K562 (cell line): Measurements from ENCODE around the gene SNTG2. TPM values are rescaled to one million over a fixed set of nuclear protein-coding genes. Genes with fewer than 3 reads are reported as not detected.

Experiments
- BACH1 ChIP-seq: fragments of 200-800 bp; sonication (Bioruptor generic); IDR thresholded peaks from 2 replicates; pipeline ENCODE4 v1.6.1; 2016; ENCODE audit warnings: missing genetic modification characterization, missing compliant biosample characterization
- E2F8 ChIP-seq: fragments of 450-650 bp; IDR thresholded peaks from 2 replicates; pipeline ENCODE4 v1.7.1; 2018; ENCODE audit warnings: mild to moderate bottlenecking, low read depth; ENCODE audit not compliant: partially characterized antibody
- GATAD2B ChIP-seq: fragments of 450-650 bp; IDR thresholded peaks from 2 replicates; pipeline ENCODE4 v1.6.1; 2017; ENCODE audit warnings: mild to moderate bottlenecking, borderline replicate concordance
- LCOR ChIP-seq: sonication (generic); formaldehyde crosslinking; IDR thresholded peaks from 2 replicates; pipeline ENCODE4 v1.8.0; 2022; ENCODE audit warnings: mild to moderate bottlenecking, missing genetic modification reagents
- MEF2A ChIP-seq: IDR thresholded peaks from 2 replicates; pipeline ENCODE4 v1.6.1; 2011; ENCODE audit warnings: low read depth, mild to moderate bottlenecking, low read length, moderate library complexity; ENCODE audit not compliant: control insufficient read depth
- PBX2 ChIP-seq, 2 experiments: IDR thresholded peaks in 1 of 2; conservative IDR thresholded peaks in 1 of 2; 2 replicates each; pipeline ENCODE4 v1.6.1; 2016; ENCODE audit warnings: low read depth in 2 of 2, mild to moderate bottlenecking in 1 of 2, missing compliant biosample characterization in 1 of 2, missing genetic modification characterization in 1 of 2, moderate library complexity in 1 of 2
- RFX5 ChIP-seq: IDR thresholded peaks from 2 replicates; pipeline ENCODE4 v1.6.1; 2011; ENCODE audit warnings: low read depth, mild to moderate bottlenecking, improper control_type of control experiment, low read length
- TOE1 ChIP-seq, 2 experiments: fragments of 450-650 bp in 1 of 2; sonication (generic) in 1 of 2; formaldehyde crosslinking in 1 of 2; IDR thresholded peaks; 2 replicates each; pipeline versions ENCODE4 v1.7.1 to v1.8.0; 2016 to 2022; ENCODE audit warnings: borderline replicate concordance in 2 of 2, mild to moderate bottlenecking in 2 of 2, antibody characterized with exemption in 1 of 2, inconsistent platforms in 1 of 2, low read depth in 1 of 2, missing genetic modification reagents in 1 of 2, moderate library complexity in 1 of 2
- USF2 ChIP-seq: sonication (generic); formaldehyde crosslinking; IDR thresholded peaks from 2 replicates; pipeline ENCODE4 v1.5.0; 2020; ENCODE audit warnings: missing genetic modification reagents
- ZNF766 ChIP-seq: fragments of 200-800 bp; sonication (Bioruptor generic); conservative IDR thresholded peaks from 2 replicates; pipeline ENCODE4 v1.6.1; 2016; ENCODE audit warnings: missing genetic modification characterization, missing compliant biosample characterization
- polyA plus RNA-seq, 8 experiments: library from polyadenylated mRNA; depleted of rRNA in 4 of 8; stranded (reverse) in 5 of 8; unstranded in 3 of 8; fragments of >200 nt; fragmentation: Nextera tagmentation in 2 of 8; fragmentation: Illumina TruSeq in 1 of 8; extraction: Ambion mirVana in 2 of 8; extraction: Trizol in 1 of 8; gene quantifications; 2 replicates each; pipeline versions ENCODE4 v1.2.1 to v1.2.3, GENCODE V29; 2011 to 2014; ENCODE audit warnings: inconsistent platforms in 1 of 8, missing spikeins in 1 of 8
- total RNA-seq, 7 experiments: library from RNA; depleted of rRNA in 6 of 7; stranded (reverse); fragments of >200 nt in 6 of 7; fragmentation: Illumina TruSeq in 2 of 7; extraction: Trizol in 2 of 7; gene quantifications; 2 replicates each; pipeline versions ENCODE4 v1.2.1 to v1.2.3, GENCODE V29; 2011 to 2021; ENCODE audit warnings: low replicate concordance in 1 of 7
- TF ChIP-seq, protein P1 (sequence below): sonication (generic); formaldehyde crosslinking; IDR thresholded peaks from 2 replicates; pipeline ENCODE4 v1.8.1; 2023; ENCODE audit warnings: missing genetic modification reagents, mild to moderate bottlenecking, borderline replicate concordance
- TF ChIP-seq, protein P2 (sequence below): fragments of 250-450 bp; sonication (Bioruptor Pico); IDR thresholded peaks from 2 replicates; pipeline ENCODE4 v1.8.0; 2021; ENCODE audit warnings: moderate library complexity, mild to moderate bottlenecking, inconsistent platforms

Gene SNTG2
- total and polyA plus RNA-seq, 9 of the 15 experiments (the other 6 are each of a cell fraction or from before 2014, with no cell fraction given), result not detected

DNA sequence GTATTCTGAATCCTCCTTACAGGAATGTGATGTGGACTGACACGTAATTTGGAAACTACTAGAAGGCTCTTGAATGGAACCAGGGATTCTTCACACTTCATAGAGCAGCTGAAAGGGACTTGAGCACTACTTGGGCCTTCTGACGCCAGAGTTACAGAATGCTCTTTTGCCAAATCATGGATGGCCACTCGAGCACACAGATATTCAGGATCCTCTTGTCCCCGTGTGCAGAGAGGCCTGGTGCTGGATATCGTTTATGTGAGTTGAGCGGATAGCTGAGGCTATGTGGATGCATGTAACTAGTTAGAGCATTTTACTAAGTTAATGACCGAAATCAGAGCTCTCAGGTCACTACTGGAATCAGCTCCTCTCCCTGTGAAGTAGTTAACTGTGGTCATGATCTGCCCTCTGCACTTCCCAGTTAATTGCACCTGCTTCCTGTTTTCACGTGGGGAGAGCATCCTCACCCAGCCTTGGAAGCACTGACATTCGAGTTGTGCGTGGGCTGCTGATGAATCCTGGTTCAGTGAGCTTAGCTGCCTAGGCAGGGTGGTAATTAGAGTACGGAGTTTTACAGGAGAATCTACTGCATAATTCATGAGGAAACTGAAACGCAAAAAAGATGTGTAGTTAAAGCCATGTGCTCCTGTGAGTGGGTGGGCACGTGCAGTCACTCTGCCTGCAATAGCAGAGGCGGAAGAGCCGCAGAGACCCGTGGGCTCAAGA lies 457.5 kb downstream of the SNTG2 start (continued):
- TF ChIP-seq ZNF766 (CRISPR knock-in tag) (no peak), PBX2 (CRISPR knock-in tag; IDR thresholded peaks at IDR 0.05; ENCODE audit: low read depth) (no peak), PBX2 (tag; conservative IDR thresholded peaks at IDR 0.05; ENCODE audit: low read depth) (no peak), LCOR (CRISPR knock-in tag) (no peak), RFX5 (no peak), TOE1 (IDR thresholded peaks at IDR 0.05; ENCODE audit: borderline replicate concordance) (no peak), TOE1 (CRISPR knock-in tag; IDR thresholded peaks at IDR 0.05; ENCODE audit: borderline replicate concordance, low read depth) (no peak), BACH1 (tag) (no peak), USF2 (CRISPR knock-in tag) (no peak), E2F8 (no peak), MEF2A (no peak), GATAD2B (no peak)
- TF ChIP-seq, protein P1, sequence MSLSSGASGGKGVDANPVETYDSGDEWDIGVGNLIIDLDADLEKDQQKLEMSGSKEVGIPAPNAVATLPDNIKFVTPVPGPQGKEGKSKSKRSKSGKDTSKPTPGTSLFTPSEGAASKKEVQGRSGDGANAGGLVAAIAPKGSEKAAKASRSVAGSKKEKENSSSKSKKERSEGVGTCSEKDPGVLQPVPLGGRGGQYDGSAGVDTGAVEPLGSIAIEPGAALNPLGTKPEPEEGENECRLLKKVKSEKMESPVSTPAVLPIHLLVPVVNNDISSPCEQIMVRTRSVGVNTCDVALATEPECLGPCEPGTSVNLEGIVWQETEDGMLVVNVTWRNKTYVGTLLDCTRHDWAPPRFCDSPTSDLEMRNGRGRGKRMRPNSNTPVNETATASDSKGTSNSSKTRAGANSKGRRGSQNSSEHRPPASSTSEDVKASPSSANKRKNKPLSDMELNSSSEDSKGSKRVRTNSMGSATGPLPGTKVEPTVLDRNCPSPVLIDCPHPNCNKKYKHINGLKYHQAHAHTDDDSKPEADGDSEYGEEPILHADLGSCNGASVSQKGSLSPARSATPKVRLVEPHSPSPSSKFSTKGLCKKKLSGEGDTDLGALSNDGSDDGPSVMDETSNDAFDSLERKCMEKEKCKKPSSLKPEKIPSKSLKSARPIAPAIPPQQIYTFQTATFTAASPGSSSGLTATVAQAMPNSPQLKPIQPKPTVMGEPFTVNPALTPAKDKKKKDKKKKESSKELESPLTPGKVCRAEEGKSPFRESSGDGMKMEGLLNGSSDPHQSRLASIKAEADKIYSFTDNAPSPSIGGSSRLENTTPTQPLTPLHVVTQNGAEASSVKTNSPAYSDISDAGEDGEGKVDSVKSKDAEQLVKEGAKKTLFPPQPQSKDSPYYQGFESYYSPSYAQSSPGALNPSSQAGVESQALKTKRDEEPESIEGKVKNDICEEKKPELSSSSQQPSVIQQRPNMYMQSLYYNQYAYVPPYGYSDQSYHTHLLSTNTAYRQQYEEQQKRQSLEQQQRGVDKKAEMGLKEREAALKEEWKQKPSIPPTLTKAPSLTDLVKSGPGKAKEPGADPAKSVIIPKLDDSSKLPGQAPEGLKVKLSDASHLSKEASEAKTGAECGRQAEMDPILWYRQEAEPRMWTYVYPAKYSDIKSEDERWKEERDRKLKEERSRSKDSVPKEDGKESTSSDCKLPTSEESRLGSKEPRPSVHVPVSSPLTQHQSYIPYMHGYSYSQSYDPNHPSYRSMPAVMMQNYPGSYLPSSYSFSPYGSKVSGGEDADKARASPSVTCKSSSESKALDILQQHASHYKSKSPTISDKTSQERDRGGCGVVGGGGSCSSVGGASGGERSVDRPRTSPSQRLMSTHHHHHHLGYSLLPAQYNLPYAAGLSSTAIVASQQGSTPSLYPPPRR, result no peak
- TF ChIP-seq, protein P2, sequence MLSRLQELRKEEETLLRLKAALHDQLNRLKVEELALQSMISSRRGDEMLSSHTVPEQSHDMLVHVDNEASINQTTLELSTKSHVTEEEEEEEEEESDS (CRISPR knock-in tag), result no peak
